ENCODE data around the gene PTPRJ.
"Not testable (repeated sequence)": the region's sequence is repeated elsewhere in the genome, so short reads cannot be mapped to it uniquely, and the experiment has no call there.

PTPRJ gene

DNA sequence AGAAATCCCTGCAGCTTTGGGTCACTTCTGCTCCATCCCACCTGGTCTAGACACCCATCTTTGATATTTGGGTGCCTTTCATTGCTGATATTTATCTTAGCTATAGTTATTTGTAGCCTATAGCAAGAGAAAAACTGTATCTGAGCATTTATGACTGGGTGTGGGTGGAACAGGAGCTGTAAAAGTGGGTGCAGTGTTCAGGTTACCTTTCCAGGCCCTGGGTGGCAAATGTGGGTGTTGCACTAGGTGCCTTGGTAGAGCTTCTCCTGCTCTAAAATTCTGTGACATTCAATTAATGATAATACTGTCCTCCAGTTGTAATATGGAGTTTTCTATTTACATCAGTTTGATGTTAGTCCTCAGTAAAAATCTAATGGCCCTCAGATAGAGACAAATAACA, 157.9 kb downstream of the PTPRJ start:
- Histone ChIP-seq H3K27ac (ENCODE audit: low read depth, low read length) (no peak overlapping the region), H3K9me3 (ENCODE audit: insufficient read depth, low read depth, low read length) (no peaks in the 10 kb centered on the region), H3K27me3 (ENCODE audit: insufficient read depth, low read length) (no peaks in the 10 kb centered on the region), H3K4me3 (ENCODE audit: low read length) (no peak overlapping the region), H3K9ac (ENCODE audit: low read depth, low read length) (no peak overlapping the region), H3K4me1 (ENCODE audit: insufficient read depth, low read length) (peaks cover 4% of the 10 kb centered on the region; the same call in 1 of the 2 replicates), H3K36me3 (ENCODE audit: insufficient read depth, low read length) (peaks cover 10% of the 10 kb centered on the region)

- not testable (repeated sequence) for H3K27ac ChIP-seq (ENCODE audit: low read depth, low read length); H3K9ac ChIP-seq (ENCODE audit: low read depth, low read length); H3K4me1 ChIP-seq (ENCODE audit: insufficient read depth, low read length); H3K27me3 ChIP-seq (ENCODE audit: insufficient read depth, low read length); H3K4me3 ChIP-seq (ENCODE audit: low read length); H3K9me3 ChIP-seq (ENCODE audit: insufficient read depth, low read depth, low read length)
- 90% methylated on average over 3 of the region's 3 CpGs for WGBS
- H3K36me3 ChIP-seq (ENCODE audit: insufficient read depth, low read length) = peaks cover 22% of the 10 kb centered on the region
Measured at GRCh38 chr11:48139896-48140295, 159.5 kb downstream of the PTPRJ start.

DNA sequence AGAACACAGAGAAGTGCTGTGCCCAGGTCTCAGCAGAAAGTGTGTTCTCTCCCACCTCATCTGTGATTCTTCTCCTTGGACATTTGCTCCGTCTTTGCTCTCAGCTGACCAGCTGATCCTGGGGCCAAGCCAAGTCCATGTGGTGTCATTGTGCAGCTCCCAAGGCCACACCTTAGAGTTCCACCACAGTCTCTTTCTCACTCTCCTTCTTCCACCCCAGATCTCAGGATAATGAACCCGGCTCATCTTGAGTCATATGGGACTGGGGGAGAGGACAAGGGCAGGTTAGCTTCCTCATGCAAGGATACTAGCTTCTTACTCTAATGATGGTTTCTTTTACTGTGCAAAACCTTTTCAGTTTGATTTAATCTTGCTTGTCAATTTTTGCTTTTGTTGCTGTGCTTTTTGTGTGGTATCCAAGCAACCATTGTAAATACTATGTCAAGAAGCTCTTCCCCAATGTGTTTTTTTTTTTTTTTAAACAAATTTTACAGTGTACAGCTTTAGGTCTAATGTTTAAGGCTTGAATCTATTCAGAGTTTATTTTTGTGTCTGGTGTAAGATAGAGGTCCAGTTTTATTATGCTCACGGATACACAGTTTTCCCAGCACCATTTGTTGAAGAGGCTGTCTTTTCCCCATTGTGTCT, 161.2 kb downstream of the PTPRJ start:
- Histone ChIP-seq H3K9ac (ENCODE audit: low read depth, low read length) (no peak overlapping the region), H3K4me3 (ENCODE audit: low read length) (no peak overlapping the region), H3K9me3 (ENCODE audit: insufficient read depth, low read depth, low read length) (no peaks in the 10 kb centered on the region), H3K27me3 (ENCODE audit: insufficient read depth, low read length) (no peaks in the 10 kb centered on the region), H3K27ac (ENCODE audit: low read depth, low read length) (no peak overlapping the region), H3K4me1 (ENCODE audit: insufficient read depth, low read length) (no peaks in the 10 kb centered on the region), H3K36me3 (ENCODE audit: insufficient read depth, low read length) (peaks cover 27% of the 10 kb centered on the region)
- WGBS = 94% methylated on average over 3 of the region's 3 CpGs

DNA sequence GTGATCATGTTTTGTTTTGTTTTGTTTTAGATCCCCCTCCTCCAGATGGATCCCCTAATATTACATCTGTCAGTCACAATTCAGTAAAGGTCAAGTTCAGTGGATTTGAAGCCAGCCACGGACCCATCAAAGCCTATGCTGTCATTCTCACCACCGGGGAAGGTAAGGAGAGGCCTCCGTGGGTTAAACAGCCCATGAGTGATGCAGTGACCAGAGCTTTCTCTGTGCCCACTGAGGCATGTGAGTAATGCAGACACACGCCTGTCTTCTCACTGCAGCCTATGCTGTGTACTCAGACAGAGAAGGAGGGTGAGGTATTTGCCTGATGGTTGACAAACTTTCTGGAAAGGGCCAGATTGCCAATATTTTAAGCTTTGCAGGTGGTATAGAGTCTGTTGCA, 162.5 kb downstream of the PTPRJ start:
- no peaks in the 10 kb centered on the region for H3K9me3 ChIP-seq (ENCODE audit: insufficient read depth, low read depth, low read length)
- H3K27ac ChIP-seq (ENCODE audit: low read depth, low read length) = no peak overlapping the region
- no peaks in the 10 kb centered on the region for H3K27me3 ChIP-seq (ENCODE audit: insufficient read depth, low read length)
- 83% methylated on average over 4 of the region's 4 CpGs for WGBS
- no peak overlapping the region for H3K4me3 ChIP-seq (ENCODE audit: low read length)
- peaks cover 29% of the 10 kb centered on the region for H3K36me3 ChIP-seq (ENCODE audit: insufficient read depth, low read length)
- no peak overlapping the region for H3K9ac ChIP-seq (ENCODE audit: low read depth, low read length)
- H3K4me1 ChIP-seq (ENCODE audit: insufficient read depth, low read length) = no peaks in the 10 kb centered on the region

- Histone ChIP-seq H3K4me1 (ENCODE audit: insufficient read depth, low read length) (no peaks in the 10 kb centered on the region), H3K27ac (ENCODE audit: low read depth, low read length) (no peak overlapping the region), H3K9me3 (ENCODE audit: insufficient read depth, low read depth, low read length) (peaks cover 4% of the 10 kb centered on the region; the same call in 1 of the 2 replicates), H3K36me3 (ENCODE audit: insufficient read depth, low read length) (peaks cover 31% of the 10 kb centered on the region), H3K27me3 (ENCODE audit: insufficient read depth, low read length) (no peaks in the 10 kb centered on the region), H3K9ac (ENCODE audit: low read depth, low read length) (no peak overlapping the region), H3K4me3 (ENCODE audit: low read length) (no peak overlapping the region)
- WGBS = 92% methylated on average over 3 of the region's 3 CpGs
Measured at GRCh38 chr11:48148749-48149148, 168.4 kb downstream of the PTPRJ start.

- H3K9ac ChIP-seq (ENCODE audit: low read depth, low read length) = no peak overlapping the region
- no peak overlapping the region for H3K27ac ChIP-seq (ENCODE audit: low read depth, low read length)
- H3K9me3 ChIP-seq (ENCODE audit: insufficient read depth, low read depth, low read length) = peaks cover 6% of the 10 kb centered on the region; the same call in 1 of the 2 replicates
- no peaks in the 10 kb centered on the region for H3K27me3 ChIP-seq (ENCODE audit: insufficient read depth, low read length)
- no peaks in the 10 kb centered on the region for H3K4me1 ChIP-seq (ENCODE audit: insufficient read depth, low read length)
- no peak overlapping the region for H3K4me3 ChIP-seq (ENCODE audit: low read length)
- H3K36me3 ChIP-seq (ENCODE audit: insufficient read depth, low read length) = peaks cover 31% of the 10 kb centered on the region
- 97% methylated on average over 4 of the region's 4 CpGs for WGBS
Measured at GRCh38 chr11:48150213-48150612, 169.9 kb downstream of the PTPRJ start.

DNA sequence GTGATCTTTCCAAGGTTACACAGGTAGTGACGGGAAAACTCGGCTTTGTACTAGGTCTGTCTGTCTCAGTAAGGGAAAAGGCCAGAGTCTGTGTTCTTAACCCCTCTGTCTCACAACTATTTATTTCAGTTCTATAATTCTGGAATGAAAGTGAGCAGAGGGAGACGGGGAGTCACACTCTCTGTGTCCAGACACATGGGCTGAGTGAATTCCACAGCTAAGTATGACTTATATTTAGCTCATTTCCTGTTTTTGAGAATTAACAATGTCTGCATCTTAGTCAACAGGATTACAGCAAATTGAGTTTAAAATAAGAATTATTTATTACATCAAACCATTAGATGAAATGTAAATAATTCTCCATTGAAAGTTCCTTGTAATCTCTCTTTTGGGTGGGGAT, 173.8 kb downstream of the PTPRJ start:
- Histone ChIP-seq H3K27me3 (ENCODE audit: insufficient read depth, low read length) (no peaks in the 10 kb centered on the region), H3K27ac (ENCODE audit: low read depth, low read length) (no peak overlapping the region), H3K4me3 (ENCODE audit: low read length) (no peak overlapping the region), H3K9me3 (ENCODE audit: insufficient read depth, low read depth, low read length) (peaks cover 6% of the 10 kb centered on the region; the same call in 1 of the 2 replicates), H3K4me1 (ENCODE audit: insufficient read depth, low read length) (no peaks in the 10 kb centered on the region), H3K9ac (ENCODE audit: low read depth, low read length) (no peak overlapping the region), H3K36me3 (ENCODE audit: insufficient read depth, low read length) (peaks cover 38% of the 10 kb centered on the region)
- WGBS = 96% methylated on average over 3 of the region's 3 CpGs

- Histone ChIP-seq H3K9me3 (ENCODE audit: insufficient read depth, low read depth, low read length) (no peaks in the 10 kb centered on the region), H3K27me3 (ENCODE audit: insufficient read depth, low read length) (no peaks in the 10 kb centered on the region), H3K4me1 (ENCODE audit: insufficient read depth, low read length) (no peaks in the 10 kb centered on the region), H3K36me3 (ENCODE audit: insufficient read depth, low read length) (peaks cover 9% of the 10 kb centered on the region), H3K27ac (ENCODE audit: low read depth, low read length) (no peak overlapping the region), H3K9ac (ENCODE audit: low read depth, low read length) (no peak overlapping the region), H3K4me3 (ENCODE audit: low read length) (no peak overlapping the region)
- 86% methylated on average over 6 of the region's 6 CpGs for WGBS
Measured at GRCh38 chr11:48161951-48162884, 181.9 kb downstream of the PTPRJ start.

GRCh38 chr11:48162885-48163268, 182.5 kb downstream of the PTPRJ start:
- peaks cover 12% of the 10 kb centered on the region for H3K36me3 ChIP-seq (ENCODE audit: insufficient read depth, low read length)
- no peak overlapping the region for H3K4me3 ChIP-seq (ENCODE audit: low read length)
- H3K27me3 ChIP-seq (ENCODE audit: insufficient read depth, low read length) = no peaks in the 10 kb centered on the region
- H3K9ac ChIP-seq (ENCODE audit: low read depth, low read length) = no peak overlapping the region
- H3K4me1 ChIP-seq (ENCODE audit: insufficient read depth, low read length) = no peaks in the 10 kb centered on the region
- H3K9me3 ChIP-seq (ENCODE audit: insufficient read depth, low read depth, low read length) = no peaks in the 10 kb centered on the region
- WGBS = 93% methylated on average over 1 of the region's 1 CpG
- H3K27ac ChIP-seq (ENCODE audit: low read depth, low read length) = no peak overlapping the region

DNA sequence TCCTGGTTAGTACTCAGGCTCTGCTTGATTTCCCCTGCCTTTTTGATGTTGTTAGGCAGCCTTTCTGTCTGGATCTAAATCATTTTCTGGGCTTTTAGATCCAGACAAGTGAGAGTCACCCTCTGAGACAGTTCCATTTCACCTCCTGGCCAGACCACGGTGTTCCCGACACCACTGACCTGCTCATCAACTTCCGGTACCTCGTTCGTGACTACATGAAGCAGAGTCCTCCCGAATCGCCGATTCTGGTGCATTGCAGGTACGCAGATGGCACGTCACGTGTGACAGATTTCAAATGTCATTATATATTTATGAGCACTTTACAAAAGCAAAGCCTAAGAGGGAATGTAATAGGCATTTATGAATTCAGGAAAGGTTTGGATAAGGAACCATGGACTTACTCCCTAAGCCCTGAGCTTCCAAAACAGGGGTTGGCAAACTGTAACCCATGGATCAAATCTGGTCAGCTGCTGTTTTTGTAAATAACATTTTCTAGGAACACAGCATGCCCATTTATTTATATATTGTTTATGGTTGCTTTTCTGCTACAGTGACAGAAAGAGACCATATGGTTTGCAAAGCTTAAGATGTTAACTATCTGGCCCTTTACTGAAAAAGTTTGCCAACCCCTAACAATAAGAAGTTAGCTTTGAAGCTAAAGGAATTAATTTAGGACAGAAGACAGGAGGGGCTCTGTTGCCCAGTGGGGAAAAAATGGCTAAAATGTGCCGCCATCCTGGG, 183.2 kb downstream of the PTPRJ start:
- Histone ChIP-seq H3K36me3 (ENCODE audit: insufficient read depth, low read length) (peaks cover 12% of the 10 kb centered on the region), H3K9ac (ENCODE audit: low read depth, low read length) (no peak overlapping the region)
- 92% methylated on average over 11 of the region's 12 CpGs for WGBS

DNA sequence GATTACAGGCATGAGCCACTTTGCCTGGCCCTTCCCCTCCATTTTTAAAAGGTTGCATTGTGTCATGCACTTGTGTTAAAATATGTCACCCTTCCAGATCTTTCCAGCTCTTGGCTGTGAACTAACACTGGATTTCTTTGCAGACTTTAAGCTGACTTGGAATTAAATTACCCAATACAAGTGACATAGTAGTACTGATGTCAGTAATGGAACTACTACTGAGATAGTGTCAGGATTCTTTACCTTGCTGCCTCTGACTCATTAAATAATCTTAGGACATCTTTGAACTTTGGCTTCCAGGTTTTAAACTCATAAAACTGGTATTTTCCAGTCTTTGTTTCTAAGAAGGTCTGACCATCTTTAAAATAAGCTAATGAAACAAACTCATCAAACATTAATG, 184.5 kb downstream of the PTPRJ start:
- Histone ChIP-seq H3K27ac (ENCODE audit: low read depth, low read length) (no peak overlapping the region), H3K4me3 (ENCODE audit: low read length) (no peak overlapping the region), H3K9me3 (ENCODE audit: insufficient read depth, low read depth, low read length) (no peaks in the 10 kb centered on the region), H3K36me3 (ENCODE audit: insufficient read depth, low read length) (peaks cover 12% of the 10 kb centered on the region), H3K9ac (ENCODE audit: low read depth, low read length) (no peak overlapping the region), H3K4me1 (ENCODE audit: insufficient read depth, low read length) (no peaks in the 10 kb centered on the region), H3K27me3 (ENCODE audit: insufficient read depth, low read length) (no peaks in the 10 kb centered on the region)

More for the DNA sequence above, 183.2 kb downstream of the PTPRJ start:
- H3K4me1 ChIP-seq (ENCODE audit: insufficient read depth, low read length) = no peaks in the 10 kb centered on the region
- H3K4me3 ChIP-seq (ENCODE audit: low read length) = no peak overlapping the region
- H3K27ac ChIP-seq (ENCODE audit: low read depth, low read length) = no peak overlapping the region
- H3K27me3 ChIP-seq (ENCODE audit: insufficient read depth, low read length) = no peaks in the 10 kb centered on the region
- no peaks in the 10 kb centered on the region for H3K9me3 ChIP-seq (ENCODE audit: insufficient read depth, low read depth, low read length)
